ENCODE results near the gene SMIM24.

DNA sequence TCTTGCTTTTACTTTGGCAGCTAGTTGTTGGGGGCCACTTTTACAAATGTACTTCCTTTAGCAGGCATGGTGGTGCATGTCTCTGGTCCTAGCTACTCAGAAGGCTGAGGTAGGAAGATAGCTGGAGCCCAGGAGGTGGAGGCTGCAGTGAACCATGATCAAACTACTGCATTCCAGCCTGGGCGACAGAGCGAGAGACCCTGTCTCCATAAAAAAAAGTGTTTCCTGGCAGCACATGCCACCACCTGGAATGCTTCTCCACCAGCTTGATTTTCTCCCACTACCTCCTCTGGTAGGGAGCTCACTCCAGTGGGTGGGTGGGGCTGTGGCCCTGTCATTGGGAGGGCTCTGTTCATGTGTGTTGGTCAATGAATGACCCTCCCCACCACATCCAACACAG is 38.3 kb upstream of the SMIM24 start:
- TF ChIP-seq POLR2AphosphoS2 (IDR thresholded peaks at IDR 0.05; ENCODE audit: low read length) (no peak), MTA3 (IDR thresholded peaks at IDR 0.05; ENCODE audit: borderline replicate concordance) (no peak), CBX3 (IDR thresholded peaks at IDR 0.05; ENCODE audit: borderline replicate concordance in 1 of 2, low read length in 2 of 2) (no peak), CBFB (CRISPR knock-in tag; IDR thresholded peaks at IDR 0.05) (no peak), ZNF140 (CRISPR knock-in tag; IDR thresholded peaks at IDR 0.05) (no peak), GABPB1 (CRISPR knock-in tag; IDR thresholded peaks at IDR 0.05) (no peak)
- TF ChIP-seq, protein P1, sequence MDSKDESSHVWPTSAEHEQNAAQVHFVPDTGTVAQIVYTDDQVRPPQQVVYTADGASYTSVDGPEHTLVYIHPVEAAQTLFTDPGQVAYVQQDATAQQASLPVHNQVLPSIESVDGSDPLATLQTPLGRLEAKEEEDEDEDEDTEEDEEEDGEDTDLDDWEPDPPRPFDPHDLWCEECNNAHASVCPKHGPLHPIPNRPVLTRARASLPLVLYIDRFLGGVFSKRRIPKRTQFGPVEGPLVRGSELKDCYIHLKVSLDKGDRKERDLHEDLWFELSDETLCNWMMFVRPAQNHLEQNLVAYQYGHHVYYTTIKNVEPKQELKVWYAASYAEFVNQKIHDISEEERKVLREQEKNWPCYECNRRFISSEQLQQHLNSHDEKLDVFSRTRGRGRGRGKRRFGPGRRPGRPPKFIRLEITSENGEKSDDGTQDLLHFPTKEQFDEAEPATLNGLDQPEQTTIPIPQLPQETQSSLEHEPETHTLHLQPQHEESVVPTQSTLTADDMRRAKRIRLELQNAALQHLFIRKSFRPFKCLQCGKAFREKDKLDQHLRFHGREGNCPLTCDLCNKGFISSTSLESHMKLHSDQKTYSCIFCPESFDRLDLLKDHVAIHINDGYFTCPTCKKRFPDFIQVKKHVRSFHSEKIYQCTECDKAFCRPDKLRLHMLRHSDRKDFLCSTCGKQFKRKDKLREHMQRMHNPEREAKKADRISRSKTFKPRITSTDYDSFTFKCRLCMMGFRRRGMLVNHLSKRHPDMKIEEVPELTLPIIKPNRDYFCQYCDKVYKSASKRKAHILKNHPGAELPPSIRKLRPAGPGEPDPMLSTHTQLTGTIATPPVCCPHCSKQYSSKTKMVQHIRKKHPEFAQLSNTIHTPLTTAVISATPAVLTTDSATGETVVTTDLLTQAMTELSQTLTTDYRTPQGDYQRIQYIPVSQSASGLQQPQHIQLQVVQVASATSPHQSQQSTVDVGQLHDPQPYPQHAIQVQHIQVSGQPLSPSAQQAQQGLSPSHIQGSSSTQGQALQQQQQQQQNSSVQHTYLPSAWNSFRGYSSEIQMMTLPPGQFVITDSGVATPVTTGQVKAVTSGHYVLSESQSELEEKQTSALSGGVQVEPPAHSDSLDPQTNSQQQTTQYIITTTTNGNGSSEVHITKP (IDR thresholded peaks at IDR 0.05; ENCODE audit: partially characterized antibody): no peak
- TF ChIP-seq, protein P2, sequence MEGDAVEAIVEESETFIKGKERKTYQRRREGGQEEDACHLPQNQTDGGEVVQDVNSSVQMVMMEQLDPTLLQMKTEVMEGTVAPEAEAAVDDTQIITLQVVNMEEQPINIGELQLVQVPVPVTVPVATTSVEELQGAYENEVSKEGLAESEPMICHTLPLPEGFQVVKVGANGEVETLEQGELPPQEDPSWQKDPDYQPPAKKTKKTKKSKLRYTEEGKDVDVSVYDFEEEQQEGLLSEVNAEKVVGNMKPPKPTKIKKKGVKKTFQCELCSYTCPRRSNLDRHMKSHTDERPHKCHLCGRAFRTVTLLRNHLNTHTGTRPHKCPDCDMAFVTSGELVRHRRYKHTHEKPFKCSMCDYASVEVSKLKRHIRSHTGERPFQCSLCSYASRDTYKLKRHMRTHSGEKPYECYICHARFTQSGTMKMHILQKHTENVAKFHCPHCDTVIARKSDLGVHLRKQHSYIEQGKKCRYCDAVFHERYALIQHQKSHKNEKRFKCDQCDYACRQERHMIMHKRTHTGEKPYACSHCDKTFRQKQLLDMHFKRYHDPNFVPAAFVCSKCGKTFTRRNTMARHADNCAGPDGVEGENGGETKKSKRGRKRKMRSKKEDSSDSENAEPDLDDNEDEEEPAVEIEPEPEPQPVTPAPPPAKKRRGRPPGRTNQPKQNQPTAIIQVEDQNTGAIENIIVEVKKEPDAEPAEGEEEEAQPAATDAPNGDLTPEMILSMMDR (IDR thresholded peaks at IDR 0.05 in 2 of 3, conservative IDR thresholded peaks at IDR 0.05 in 1 of 3; ENCODE audit: insufficient read depth in 2 of 3, low read depth in 1 of 3, low read length in 3 of 3): no peak
